NCI-H1092 (cell line): ENCODE data around the gene TOMM40.
"Not testable (repeated sequence)": the region's sequence is repeated elsewhere in the genome, so short reads cannot be mapped to it uniquely, and the experiment has no call there.

Experiments used
- DNase-seq: peaks from one replicate; lab custom pipeline; 2025; lab: John Stamatoyannopoulos, UW

TOMM40 gene

GRCh38 chr19:44871809-44872208 is 19.2 kb upstream of the TOMM40 start:
- no peak for DNase-seq

GRCh38 chr19:44872661-44873060 is 18.4 kb upstream of the TOMM40 start:
- DNase-seq, result no peak

- DNase-seq, result no peak
Measured at GRCh38 chr19:44874317-44874716, 16.7 kb upstream of the TOMM40 start.

- DNase-seq, result no peak
Measured at GRCh38 chr19:44875666-44876451, 15.2 kb upstream of the TOMM40 start.

GRCh38 chr19:44876930-44877535 is 14.0 kb upstream of the TOMM40 start:
- peak; percentile 36 for DNase-seq

DNA sequence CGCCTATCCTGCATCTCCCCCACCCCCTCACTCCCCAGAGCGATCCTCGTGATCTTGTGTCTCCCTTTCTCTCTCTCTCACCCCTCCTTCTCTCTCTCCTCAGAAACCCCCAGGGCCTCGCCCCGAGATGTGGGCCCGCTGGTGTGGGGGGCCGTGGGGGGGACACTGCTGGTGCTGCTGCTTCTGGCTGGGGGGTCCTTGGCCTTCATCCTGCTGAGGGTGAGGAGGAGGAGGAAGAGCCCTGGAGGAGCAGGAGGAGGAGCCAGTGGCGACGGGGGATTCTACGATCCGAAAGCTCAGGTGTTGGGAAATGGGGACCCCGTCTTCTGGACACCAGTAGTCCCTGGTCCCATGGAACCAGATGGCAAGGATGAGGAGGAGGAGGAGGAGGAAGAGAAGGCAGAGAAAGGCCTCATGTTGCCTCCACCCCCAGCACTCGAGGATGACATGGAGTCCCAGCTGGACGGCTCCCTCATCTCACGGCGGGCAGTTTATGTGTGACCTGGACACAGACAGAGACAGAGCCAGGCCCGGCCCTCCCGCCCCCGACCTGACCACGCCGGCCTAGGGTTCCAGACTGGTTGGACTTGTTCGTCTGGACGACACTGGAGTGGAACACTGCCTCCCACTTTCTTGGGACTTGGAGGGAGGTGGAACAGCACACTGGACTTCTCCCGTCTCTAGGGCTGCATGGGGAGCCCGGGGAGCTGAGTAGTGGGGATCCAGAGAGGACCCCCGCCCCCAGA is 12.8 kb upstream of the TOMM40 start:
- DNase-seq, result no peak

- no peak for DNase-seq
Measured at GRCh38 chr19:44879309-44880065, 11.6 kb upstream of the TOMM40 start.

GRCh38 chr19:44882063-44882462 is 9.0 kb upstream of the TOMM40 start:
- no peak for DNase-seq

DNA sequence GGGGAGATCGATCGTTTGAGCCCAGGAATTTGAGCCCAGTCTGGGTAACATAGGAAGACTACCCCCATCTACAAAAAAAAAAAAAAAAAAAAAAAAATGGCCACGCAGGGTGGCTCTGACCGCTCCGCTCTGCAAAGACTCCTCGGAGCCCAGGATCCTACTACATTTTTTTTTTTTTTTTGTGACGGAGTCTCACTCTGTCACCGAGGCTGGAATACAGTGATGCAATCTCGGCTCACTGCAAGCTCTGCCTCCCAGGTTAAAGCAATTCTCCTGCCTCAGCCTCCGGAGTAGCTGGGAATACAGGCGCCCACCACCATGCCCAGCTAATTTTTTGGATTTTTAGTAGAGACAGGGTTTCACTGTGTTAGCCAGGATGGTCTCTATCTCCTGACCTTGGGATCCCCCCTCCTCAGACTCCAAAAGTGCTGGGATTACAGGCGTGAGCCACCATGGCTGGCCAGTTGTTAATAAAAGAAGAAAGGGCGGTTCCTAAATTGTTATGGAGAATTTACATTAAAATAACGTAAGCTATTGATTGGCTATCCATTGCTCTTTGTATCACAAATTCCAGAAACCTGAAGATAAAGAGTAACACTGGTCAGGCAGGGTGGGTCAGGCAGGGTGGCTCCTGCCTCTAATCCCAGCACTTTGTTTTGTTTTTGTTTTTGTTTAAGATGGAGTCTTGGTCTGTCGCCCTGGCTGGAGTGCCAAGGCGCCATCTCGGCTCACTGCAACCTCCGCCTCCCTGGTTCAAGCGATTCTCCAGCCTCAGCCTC is 8.2 kb upstream of the TOMM40 start:
- DNase-seq, result not testable (repeated sequence)

DNA sequence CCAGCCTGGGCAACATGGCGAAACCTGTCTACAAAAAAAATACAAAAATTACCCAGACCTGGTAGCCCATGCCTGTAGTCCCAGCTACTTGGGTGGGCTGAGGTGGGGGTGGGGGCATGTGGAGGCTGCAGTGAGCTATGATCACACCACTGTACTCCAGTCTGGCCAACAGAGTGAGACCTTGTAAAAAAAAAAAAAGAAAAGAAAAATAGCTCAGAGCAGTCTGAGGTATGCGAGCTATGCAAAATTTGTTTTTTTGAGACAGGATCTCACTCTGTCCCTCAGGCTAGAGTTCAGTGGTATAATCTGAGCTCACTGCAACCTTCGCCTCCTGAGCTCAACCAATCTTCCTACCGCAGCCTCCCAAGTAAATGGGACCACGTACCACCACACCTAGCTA is 7.1 kb upstream of the TOMM40 start:
- DNase-seq, result no peak

- DNase-seq, result no peak
Measured at GRCh38 chr19:44884566-44884965, 6.5 kb upstream of the TOMM40 start.

DNA sequence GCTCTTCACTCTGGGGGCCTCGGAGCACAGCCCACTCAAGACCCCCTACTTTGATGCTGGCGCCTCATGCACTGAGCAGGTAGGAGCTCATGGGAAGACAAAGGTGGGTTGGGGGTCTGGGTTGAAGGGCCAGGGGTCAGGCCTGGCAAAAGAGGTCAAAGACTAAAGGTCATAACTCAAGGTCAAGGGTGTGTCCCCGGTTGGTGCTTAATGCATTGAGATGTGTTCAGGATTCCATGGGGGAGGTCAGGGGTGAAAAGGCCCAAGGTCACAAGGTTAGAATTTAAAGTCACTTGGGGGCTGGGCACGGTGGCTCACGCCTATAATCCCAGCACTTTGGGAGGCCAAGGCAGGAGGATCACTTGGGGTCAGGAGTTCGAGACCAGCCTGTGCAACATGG is 4.9 kb upstream of the TOMM40 start:
- no peak for DNase-seq

- no peak for DNase-seq
Measured at GRCh38 chr19:44887648-44888047, 3.4 kb upstream of the TOMM40 start.

- DNase-seq, result not testable (repeated sequence)
Measured at GRCh38 chr19:44888335-44888734, 2.7 kb upstream of the TOMM40 start.

DNA sequence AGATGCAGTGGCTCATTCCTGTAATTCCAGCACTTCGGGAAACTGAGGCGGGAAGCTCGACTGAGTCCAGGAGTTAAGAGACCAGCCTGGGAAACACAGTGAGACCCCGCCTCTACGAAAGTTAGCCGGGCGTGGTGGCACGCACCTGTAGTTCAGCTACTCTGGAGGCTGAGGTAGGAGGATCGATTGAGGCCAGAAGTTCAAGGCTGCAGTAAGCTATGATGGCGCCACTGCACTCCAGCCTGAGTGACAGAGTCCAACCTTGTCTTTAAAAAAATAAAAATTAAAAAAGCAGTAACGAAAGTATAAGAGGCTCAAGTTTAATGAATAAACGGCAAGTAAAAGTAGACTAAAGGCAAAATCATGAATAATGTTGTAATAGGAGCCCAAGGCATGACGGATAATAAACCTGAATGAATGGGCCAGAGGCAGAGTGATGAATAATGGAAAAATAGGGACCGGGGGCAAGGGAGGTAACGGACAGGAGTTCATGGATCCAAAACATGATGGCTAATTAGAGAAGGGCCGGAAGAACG is 1.2 kb upstream of the TOMM40 start:
- DNase-seq, result no peak

GRCh38 chr19:44890366-44891015 is 563 bp upstream of the TOMM40 start:
- DNase-seq, result peak; percentile 100

DNA sequence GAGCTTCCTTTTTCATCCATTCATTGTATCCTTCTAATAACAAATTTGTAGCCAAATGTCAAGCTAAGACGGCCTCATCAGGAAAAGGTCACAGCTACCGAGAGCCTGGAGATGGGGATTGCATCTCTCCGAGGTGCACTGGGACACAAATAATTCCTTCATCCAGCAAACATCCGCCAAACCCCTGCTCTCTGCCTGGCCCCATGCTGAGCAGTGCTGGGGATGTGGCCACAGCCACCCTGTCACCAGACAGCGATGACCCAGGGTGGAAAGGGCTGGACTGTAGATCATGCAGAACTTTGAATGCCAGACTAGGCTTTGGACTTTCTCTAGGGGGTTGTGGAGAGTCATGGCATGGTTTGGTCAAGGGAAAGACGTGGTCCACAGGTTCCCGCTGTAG is 1.9 kb downstream of the TOMM40 start:
- no peak for DNase-seq

- DNase-seq, result no peak
Measured at GRCh38 chr19:44893332-44894051, 2.4 kb downstream of the TOMM40 start.

DNA sequence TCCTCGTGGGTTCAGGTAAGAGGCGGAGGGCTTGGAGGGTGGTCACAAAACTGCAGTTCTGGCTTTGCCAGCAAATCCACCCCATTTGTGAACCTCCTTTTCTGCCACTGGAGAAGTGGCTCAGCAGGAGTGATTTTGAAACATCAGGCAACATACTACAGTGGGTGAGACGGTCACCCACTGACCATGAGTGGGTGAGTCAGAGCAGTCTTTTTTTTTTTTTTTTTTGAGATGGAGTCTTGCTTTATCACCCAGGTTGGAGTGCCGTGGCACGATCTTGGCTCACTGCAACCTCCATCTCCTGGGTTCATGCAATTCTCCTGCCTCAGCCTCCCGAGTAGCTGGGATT is 3.0 kb downstream of the TOMM40 start:
- DNase-seq, result no peak

DNA sequence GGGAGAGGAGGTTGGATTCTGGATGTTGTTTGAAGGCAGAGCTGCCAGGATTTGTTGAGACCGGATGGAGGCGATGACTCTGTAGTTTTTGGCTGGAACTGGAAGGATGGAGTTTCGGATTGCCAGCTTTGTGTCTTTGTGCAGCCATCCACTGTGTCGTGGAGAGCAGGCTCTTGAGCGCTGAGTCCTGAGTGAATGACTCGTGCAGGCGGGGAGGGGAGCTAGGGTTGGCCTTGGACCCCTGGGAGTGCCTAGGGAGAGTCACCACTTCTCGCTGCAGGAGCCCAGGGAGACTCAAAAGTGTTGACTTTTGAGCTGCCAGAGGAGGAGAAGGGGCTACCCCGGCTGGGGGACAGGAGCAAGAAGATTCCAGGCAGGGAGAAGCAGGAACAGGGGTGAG is 3.9 kb downstream of the TOMM40 start:
- no peak for DNase-seq
